Stomach (tissue), 19 donors: Measurements from ENCODE around the gene MEIG1. TPM values are rescaled to one million over a fixed set of nuclear protein-coding genes. Genes with fewer than 3 reads are reported as not detected.

Experiments used
- DNase-seq, 2 donors: peaks; one replicate each; pipeline versions ENCODE4 v3.0.0 to v3.0.0-alpha.2; 2013 to 2019
- H3K27ac ChIP-seq, 5 donors: fragments of 200-600 bp in 4 of 5; sonication (generic) in 4 of 5; one replicate each; pipeline ENCODE4 v1.5.1; 2013 to 2019; ENCODE audit warnings: mild to moderate bottlenecking in 1 of 5, moderate library complexity in 1 of 5
- H3K27me3 ChIP-seq, 3 donors: fragments of 200-600 bp; sonication (generic); one replicate each; pipeline ENCODE4 v1.5.1; 2017 to 2019; ENCODE audit warnings: mixed run types in 1 of 3
- H3K36me3 ChIP-seq, 4 donors: fragments of 200-600 bp; sonication (generic); 1 replicate in 3 of 4; 2 replicates in 1 of 4; pipeline ENCODE4 v1.5.1; 2016 to 2019
- H3K4me1 ChIP-seq, 4 donors: fragments of 200-600 bp; sonication (generic); one replicate each; pipeline ENCODE4 v1.5.1; 2016 to 2019
- H3K4me3 ChIP-seq, 4 donors: fragments of 200-600 bp; sonication (generic) in 3 of 4; one replicate each; pipeline ENCODE4 v1.5.1; 2016 to 2019; ENCODE audit warnings: mild to moderate bottlenecking in 1 of 4
- H3K9me3 ChIP-seq, 4 donors: fragments of 200-600 bp; sonication (generic); one replicate each; pipeline ENCODE4 v1.5.1; 2016 to 2019
- CTCF ChIP-seq, 7 experiments: fragments of 450-650 bp in 4 of 7; fragments of 200-600 bp in 3 of 7; sonication (generic) in 3 of 7; IDR thresholded peaks; one replicate each; pipeline ENCODE4 v1.5.1; 2016 to 2019; ENCODE audit warnings: antibody characterized with exemption in 7 of 7, control low read depth in 2 of 7, mild to moderate bottlenecking in 1 of 7
- EP300 ChIP-seq: sonication (generic); formaldehyde crosslinking; IDR thresholded peaks from one replicate; pipeline ENCODE4 v1.6.1; 2017; ENCODE audit warnings: antibody characterized with exemption
- POLR2A ChIP-seq, 4 donors: fragments of 450-650 bp; IDR thresholded peaks; one replicate each; pipeline ENCODE4 v1.6.1; 2016; ENCODE audit warnings: antibody characterized with exemption in 4 of 4, control low read depth in 2 of 4, mild to moderate bottlenecking in 1 of 4, moderate library complexity in 1 of 4
- POLR2AphosphoS5 ChIP-seq, 3 donors: sonication (generic); formaldehyde crosslinking; IDR thresholded peaks; one replicate each; pipeline ENCODE4 v1.6.1; 2016; ENCODE audit warnings: antibody characterized with exemption in 3 of 3
- WGBS, 5 donors: extraction: QIAGEN DNeasy Blood & Tissue Kit in 3 of 5; methylation state at CpG; one replicate each; pipeline versions ENCODE4 v1.1.5 to v1.1.7; 2013 to 2018; 5-methylcytosine and 5-hydroxymethylcytosine counted together
- intact Hi-C: fragments of 100-400 bp; cut with DNase I; formaldehyde crosslinking; loops from one replicate; pipeline ENCODE4 v1.15.1; 2023; ENCODE audit warnings: low total_unique reads
- long read RNA-seq, 10 donors: transcript quantifications; one replicate each; lab custom pipeline, GENCODE V29; 2026
- polyA plus RNA-seq, 3 donors: library from polyadenylated mRNA; stranded (reverse); fragments of 200-250 nt; gene quantifications; one replicate each; pipeline ENCODE4 v1.2.3, GENCODE V29; 2013
- total RNA-seq, 5 donors: library from RNA; depleted of rRNA; stranded (reverse); fragments of >200 nt; gene quantifications; one replicate each; pipeline versions ENCODE4 v1.1.0 to v1.2.3, GENCODE V29; 2014 to 2016
- donor health status: healthy with polysubstance abuse.
- donor health status: Bipolar disorder and iron deficiency.
- donor health status: healthy.

MEIG1 gene
- total RNA-seq, result not detected
- under 1 TPM in 1 of 3 donors, not detected in 2; 0.58 TPM for polyA plus RNA-seq
- long read RNA-seq, donor 1, result 0 reads
- long read RNA-seq, donor 2, result 0 reads
- long read RNA-seq, donor 3, result 0 reads
- long read RNA-seq, donor 4, result 0 reads
- long read RNA-seq, donor 5, result 0 reads
- long read RNA-seq, donor 6, partial matches to known transcripts, result 0 of 1 reads
- long read RNA-seq, donor 6, other reads (novel, unspliced or antisense), result 0 of 1 reads
- long read RNA-seq, donor 7, partial matches to known transcripts, result 0 of 1 reads
- long read RNA-seq, donor 7, other reads (novel, unspliced or antisense), result 0 of 1 reads
- long read RNA-seq, donor 8, result 0 reads
- long read RNA-seq, donor 9, partial matches to known transcripts, result 0 of 1 reads
- long read RNA-seq, donor 9, other reads (novel, unspliced or antisense), result 0 of 1 reads
- long read RNA-seq, donor 10, result 0 reads

DNA sequence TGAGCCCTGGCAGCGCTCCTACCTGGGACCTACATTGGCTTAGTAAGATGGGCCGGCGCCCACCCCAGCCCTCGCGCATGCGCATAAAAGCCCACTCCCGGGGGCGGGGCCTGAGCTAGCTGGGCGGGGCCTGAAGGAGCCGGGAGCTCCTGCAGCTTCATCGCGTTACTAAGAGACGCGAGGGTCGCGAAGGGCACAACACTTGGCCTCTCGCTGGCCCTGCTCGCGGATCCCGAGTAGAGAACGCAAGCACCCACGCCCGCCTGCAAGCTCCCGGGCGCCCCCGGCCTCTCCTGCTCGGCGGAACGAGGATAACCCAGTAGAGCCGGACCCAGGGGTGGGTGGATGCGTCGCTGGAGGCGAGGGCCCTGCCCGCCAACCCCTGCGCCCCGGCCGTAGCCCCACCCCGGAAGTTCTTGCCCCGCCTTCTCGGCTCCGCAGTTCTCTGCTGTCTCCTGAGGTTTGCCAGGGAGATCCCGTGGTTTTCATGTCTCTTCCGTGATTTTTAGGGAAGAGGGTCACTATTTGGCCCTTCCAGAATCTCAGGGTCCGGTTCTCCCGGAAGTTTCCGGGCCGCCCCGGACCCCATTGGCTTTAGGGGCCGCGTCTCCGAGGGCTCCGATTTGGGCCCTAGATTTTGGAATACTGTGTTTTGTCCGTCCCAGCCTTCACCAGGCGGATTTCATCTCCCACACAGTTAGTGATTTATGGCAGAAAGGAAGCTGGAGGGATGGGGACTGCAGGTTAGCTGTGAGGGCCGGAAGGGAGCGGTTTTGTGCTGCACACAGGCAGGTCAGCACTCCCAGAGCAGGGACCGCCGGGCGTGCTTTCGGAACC is at the start of gene MEIG1:
TSS of gene MEIG1 (plus strand) at position 168 of the 837 bp plus-strand sequence. CDS start 7,081 bp downstream, outside the sequence.
- DNase-seq, result peak; percentile 93 to 97
- Histone ChIP-seq H3K36me3 (no peaks in the 10 kb centered on the region), H3K4me3 (peak within 1 kb of the TSS; percentile 66 to 85 (median 80)), H3K4me1 (peaks cover 4 to 24% (median 14%) of the 10 kb centered on the region in 4 donors), H3K27me3 (no peaks in the 10 kb centered on the region), H3K9me3 (no peaks in the 10 kb centered on the region), H3K27ac (peak within 1 kb of the TSS; percentile 93 to 97 (median 95))
- 0 to 1% (median 0%) methylated on average over 27 to 60 of the region's 60 CpGs for WGBS, 5 donors
- intact Hi-C loops, result loop anchor here (10.0 kb wide), 1 partner anchor 135 kb away; the partner anchor contains the start of gene RPP38
- TF ChIP-seq CTCF (IDR thresholded peaks at IDR 0.05), result no peak
- TF ChIP-seq POLR2AphosphoS5 (IDR thresholded peaks at IDR 0.05), result peak in 2 of 3 donors; percentile 48 to 63
- peak in 1 of 4 donors; percentile 25 for TF ChIP-seq POLR2A (IDR thresholded peaks at IDR 0.05)

- intact Hi-C loops, result no loop called here
- TF ChIP-seq POLR2A (IDR thresholded peaks at IDR 0.05), result no peak
- TF ChIP-seq EP300, result no peak
- TF ChIP-seq POLR2AphosphoS5 (IDR thresholded peaks at IDR 0.05), result no peak
- TF ChIP-seq CTCF (IDR thresholded peaks at IDR 0.05), result no peak
- Histone ChIP-seq H3K27me3 (no peaks in the 10 kb centered on the region), H3K4me3 (no peak overlapping the region), H3K27ac (no peak overlapping the region), H3K9me3 (peaks cover 0 to 2% (median under 1%) of the 10 kb centered on the region in 4 donors), H3K4me1 (no peaks in the 10 kb centered on the region), H3K36me3 (peaks cover 7 to 90% (median 86%) of the 10 kb centered on the region in 4 donors)
- DNase-seq, result no peak
- WGBS, 5 donors, result 96 to 100% (median 96%) methylated on average over 4 of the region's 4 CpGs
Measured at GRCh38 chr10:14910953-14911352, 48.2 kb upstream of the MEIG1 start.

- Histone ChIP-seq H3K27ac (no peak overlapping the region), H3K4me1 (no peaks in the 10 kb centered on the region), H3K4me3 (no peak overlapping the region), H3K36me3 (peaks cover 7 to 91% (median 87%) of the 10 kb centered on the region in 4 donors), H3K9me3 (peaks cover 0 to 10% (median 8%) of the 10 kb centered on the region in 4 donors), H3K27me3 (no peaks in the 10 kb centered on the region)
- TF ChIP-seq POLR2A (IDR thresholded peaks at IDR 0.05) (no peak), EP300 (no peak), CTCF (IDR thresholded peaks at IDR 0.05) (no peak), POLR2AphosphoS5 (IDR thresholded peaks at IDR 0.05) (no peak)
- 89 to 100% (median 96%) methylated on average over 3 of the region's 3 CpGs for WGBS, 5 donors
- intact Hi-C loops, result no loop called here
- no peak for DNase-seq
Measured at GRCh38 chr10:14911801-14912200, 47.4 kb upstream of the MEIG1 start.

DNA sequence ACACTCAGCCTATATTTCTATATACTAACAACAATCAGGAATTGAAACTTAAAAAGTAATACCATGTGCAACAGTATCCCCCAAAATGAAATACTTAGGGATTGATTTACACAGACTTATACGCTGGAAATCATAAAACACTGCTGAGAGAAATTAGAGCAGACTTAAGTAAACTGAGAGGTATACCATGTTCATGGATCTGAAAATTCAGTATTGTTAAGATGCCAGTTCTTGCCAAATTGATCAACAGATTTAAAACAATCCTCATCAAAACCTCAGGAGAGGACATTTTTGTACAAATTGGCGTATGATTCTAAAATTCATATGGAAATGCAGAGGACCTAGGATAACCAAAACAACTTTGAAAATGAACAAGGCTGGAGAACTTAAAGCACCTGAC is 42.6 kb upstream of the MEIG1 start:
- 98 to 100% (median 99%) methylated on average over 2 of the region's 2 CpGs for WGBS, 5 donors
- H3K4me3 ChIP-seq, result no peak overlapping the region
- intact Hi-C loops, result no loop called here
- no peak overlapping the region for H3K27ac ChIP-seq
- no peaks in the 10 kb centered on the region for H3K27me3 ChIP-seq
- H3K9me3 ChIP-seq, result peaks cover 0 to 26% (median 23%) of the 10 kb centered on the region in 4 donors
- no peaks in the 10 kb centered on the region for H3K4me1 ChIP-seq
- peaks cover 38 to 93% (median 91%) of the 10 kb centered on the region in 4 donors for H3K36me3 ChIP-seq
- TF ChIP-seq EP300 (no peak), POLR2A (IDR thresholded peaks at IDR 0.05) (no peak), POLR2AphosphoS5 (IDR thresholded peaks at IDR 0.05) (no peak), CTCF (IDR thresholded peaks at IDR 0.05) (no peak)
- DNase-seq, result no peak
